ENCODE measurements around the gene CELF2.
A peak's percentile ranks its signal among the peaks of the same experiment; 100 is the strongest.

Gene CELF2

DNA sequence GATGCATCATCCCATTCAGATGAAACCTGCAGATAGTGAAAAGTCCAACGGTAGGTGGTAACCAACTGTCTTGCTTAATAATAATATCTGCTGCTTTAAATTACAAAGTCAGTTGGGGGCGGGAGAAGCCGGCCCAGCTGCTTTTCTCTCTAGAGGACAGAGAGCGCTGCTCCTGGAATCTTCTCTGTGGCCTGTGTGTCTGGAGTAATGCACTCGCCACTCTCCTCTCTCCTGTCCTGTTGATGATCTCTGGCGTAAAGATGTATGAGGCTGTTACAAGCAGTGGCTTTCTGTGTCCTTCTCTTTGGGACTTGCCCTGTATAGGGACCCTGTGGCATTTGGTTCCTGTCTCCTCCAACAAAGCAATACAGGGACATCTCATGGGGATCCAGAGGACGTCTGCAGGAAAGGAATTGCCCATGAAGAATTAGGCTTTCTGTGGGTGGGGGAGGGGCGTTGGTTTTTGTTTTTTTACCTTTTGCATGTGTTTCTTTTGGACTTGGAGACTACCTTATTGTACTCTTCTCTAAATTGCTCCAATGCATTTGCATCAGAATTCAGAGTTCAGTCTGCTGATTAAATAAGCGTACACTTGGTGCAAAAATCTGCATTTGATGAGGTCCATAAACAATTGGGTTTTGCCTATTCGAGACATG, 231.6 kb downstream of the CELF2 start:
- DNase-seq (ENCODE audit: low spot score), result no peak

DNA sequence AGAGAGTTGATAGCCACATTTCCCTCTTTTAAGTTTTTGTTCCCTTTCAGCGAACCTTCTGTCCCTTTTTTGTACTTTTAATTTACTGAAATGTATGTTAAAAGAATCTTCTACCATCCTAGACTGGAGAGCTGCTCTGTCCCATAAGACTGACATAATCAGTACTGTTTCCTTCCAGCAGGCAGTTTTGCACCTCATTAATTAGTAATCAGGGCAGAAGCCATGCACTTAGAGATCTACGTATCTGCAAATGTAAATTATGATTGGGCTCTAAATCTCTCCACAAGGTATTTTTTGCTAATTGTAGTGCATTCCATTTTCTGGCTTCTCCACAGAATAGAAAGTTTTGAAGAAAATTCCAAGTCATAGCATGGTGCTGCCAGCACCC, 232.1 kb downstream of the CELF2 start:
- DNase-seq (ENCODE audit: low spot score), result no peak

- DNase-seq (ENCODE audit: low spot score), result no peak
These were observed 232.6 kb downstream of the CELF2 start for GRCh38 chr10:11250304-11250703.

GRCh38 chr10:11252887-11253286, 235.2 kb downstream of the CELF2 start:
- no peak for DNase-seq (ENCODE audit: low spot score)

DNA sequence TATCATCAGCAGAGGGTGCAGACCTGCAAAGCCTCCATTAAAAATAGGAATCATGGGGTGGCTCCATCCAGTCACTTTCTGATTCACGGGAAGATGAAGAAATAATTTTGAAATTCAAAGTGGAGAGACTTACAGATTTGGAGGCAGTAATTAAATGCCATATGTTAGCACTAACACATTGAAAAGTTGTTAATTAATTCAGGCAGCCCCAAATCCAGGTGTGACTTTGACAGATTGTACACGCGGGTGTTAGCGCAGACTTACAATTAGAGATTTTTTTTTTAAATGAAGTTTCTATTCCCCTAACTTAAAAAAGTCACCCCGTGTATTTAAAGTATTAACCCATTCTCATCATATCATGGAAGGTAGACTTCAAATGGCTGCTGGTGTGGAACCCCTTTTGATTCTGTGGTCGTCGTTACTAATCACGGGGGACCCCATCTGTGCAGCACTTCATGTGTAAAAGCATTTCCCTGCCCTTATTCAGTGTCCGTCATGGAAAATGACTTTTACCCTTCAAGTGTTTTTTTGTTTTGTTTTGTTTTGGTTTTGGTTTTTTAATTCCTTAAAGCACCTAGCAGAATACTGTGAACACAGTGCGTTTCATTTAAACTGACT, 235.8 kb downstream of the CELF2 start:
- DNase-seq (ENCODE audit: low spot score), result no peak

- DNase-seq (ENCODE audit: low spot score), result no peak
These were observed 237.5 kb downstream of the CELF2 start for GRCh38 chr10:11255156-11255555.

DNA sequence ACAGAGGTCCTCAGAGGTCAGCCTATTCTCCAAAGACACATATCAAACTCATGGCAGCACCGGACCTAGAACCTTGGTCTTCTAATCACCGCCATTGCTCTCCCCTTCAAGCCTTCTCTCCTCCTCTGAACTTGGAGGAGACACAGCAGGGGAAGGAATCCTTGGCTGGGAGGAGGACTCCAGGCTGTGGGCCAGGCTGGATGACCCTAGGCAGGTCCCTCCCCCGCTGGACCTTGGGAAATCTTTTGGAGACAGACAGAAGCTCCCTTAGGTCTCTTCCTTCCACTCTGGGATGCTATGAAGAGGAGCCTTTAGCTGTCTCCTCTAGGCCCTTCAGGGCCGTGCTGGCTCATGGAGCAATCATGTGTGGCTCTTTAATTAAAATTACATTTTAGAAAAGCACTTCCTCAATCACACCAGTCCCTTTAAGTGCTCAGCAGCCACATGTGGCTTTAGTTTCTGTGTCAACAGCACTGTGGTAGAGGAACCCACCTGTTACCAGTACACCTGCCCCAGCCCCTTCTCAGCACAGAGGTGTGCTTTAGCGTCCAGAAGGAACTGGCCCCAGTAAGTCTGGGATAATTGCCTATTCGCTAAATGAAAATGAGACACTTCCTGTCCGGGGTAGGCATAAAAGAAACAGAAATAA, 238.2 kb downstream of the CELF2 start:
- no peak for DNase-seq (ENCODE audit: low spot score)

- no peak for DNase-seq (ENCODE audit: low spot score)
These were observed 239.2 kb downstream of the CELF2 start for GRCh38 chr10:11256896-11257295.

DNA sequence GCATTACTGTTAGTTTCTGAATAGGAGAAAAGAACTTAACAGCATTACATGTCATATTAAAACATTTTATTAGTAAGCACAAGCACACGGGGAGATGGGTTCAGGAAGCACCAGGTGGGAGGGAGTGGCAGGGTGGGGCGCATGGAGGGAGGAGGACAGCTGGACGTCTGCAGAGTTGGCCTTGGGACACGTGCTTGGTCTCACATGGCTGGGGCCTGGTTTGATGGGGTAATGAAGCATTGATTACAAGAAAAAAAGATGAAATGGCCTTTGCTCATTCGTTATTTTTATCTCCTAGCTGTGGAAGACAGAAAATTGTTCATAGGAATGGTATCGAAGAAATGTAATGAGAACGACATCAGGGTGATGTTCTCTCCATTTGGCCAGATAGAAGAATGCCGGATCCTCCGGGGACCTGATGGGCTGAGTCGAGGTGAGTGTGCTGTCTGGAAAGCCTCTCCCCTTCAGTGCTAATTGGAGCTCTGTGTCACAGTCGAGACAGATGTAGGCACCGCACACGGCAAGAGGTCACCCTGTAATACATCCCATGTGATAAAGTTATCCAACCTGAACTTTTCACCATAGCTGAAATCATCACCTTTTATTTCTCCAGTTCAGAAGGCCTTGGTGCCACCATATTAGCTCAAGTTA, 239.9 kb downstream of the CELF2 start:
- DNase-seq (ENCODE audit: low spot score), result no peak

DNA sequence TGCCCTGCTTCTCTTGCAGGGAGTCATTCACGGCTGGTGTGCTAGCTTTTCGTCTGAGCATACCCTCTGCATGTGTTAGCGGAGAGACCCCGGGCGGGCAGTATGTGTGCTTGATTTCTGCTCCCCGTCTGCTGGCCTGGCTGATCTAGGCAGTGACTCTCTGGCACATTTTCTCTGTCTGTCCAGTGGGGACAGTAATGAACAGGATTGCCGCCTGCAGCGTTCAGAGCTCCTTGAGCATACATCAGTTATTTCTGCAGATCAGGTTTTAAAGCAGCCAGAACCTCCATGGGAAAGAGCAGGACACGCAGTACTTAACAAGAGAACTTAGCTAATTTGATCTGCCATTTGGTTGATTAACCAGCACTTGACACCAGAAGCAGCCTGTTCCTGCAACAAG, 242.5 kb downstream of the CELF2 start:
- peak; percentile 48 for DNase-seq (ENCODE audit: low spot score)

- no peak for DNase-seq (ENCODE audit: low spot score)
These were observed 243.5 kb downstream of the CELF2 start for GRCh38 chr10:11261143-11261542.

GRCh38 chr10:11261687-11262493, 244.2 kb downstream of the CELF2 start:
- DNase-seq (ENCODE audit: low spot score), result no peak

DNA sequence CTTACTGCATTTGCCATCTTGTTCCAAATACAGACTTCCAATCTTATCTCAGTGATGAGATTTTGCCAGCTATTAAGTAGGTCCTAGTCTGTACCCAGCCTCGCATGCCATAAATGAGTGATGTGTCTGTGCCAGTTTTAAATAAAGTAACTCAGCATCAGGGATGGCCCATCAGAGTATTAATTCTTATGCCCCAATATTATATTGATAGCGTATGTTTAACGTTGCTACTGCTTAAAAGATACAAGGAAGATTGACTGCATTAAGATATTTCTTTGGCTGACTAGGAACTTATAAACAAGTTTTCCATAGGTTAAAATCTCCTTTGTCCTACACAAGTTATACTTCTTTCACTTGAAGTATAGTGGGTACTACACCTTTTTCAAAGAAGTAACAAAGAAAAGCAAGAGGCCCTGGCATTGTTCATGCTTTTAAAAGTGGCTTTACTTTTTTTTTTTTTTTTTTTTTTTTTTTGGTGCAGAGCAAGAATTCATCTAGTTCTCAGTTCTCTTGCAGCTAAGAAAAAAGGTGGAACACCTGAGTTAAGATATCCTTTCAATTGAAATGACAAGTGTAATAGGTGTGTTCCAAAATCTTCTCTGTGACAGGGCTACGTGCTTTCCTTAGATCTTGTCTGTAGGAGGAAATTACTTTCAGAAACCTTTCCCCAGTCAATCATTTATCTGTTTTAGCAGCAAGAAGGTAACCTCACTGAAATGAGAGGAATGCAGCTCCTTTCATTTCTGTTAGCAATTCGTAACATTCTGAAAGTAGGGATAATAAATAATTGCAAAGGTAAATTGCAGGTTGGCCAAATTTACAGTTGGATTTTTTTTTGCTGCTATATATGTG, 245.0 kb downstream of the CELF2 start:
- DNase-seq (ENCODE audit: low spot score), result no peak

- no peak for DNase-seq (ENCODE audit: low spot score)
These were observed 246.1 kb downstream of the CELF2 start for GRCh38 chr10:11263767-11264166.

GRCh38 chr10:11264296-11265048, 246.8 kb downstream of the CELF2 start:
- no peak for DNase-seq (ENCODE audit: low spot score)

- no peak for DNase-seq (ENCODE audit: low spot score)
These were observed 247.8 kb downstream of the CELF2 start for GRCh38 chr10:11265484-11265883.

DNA sequence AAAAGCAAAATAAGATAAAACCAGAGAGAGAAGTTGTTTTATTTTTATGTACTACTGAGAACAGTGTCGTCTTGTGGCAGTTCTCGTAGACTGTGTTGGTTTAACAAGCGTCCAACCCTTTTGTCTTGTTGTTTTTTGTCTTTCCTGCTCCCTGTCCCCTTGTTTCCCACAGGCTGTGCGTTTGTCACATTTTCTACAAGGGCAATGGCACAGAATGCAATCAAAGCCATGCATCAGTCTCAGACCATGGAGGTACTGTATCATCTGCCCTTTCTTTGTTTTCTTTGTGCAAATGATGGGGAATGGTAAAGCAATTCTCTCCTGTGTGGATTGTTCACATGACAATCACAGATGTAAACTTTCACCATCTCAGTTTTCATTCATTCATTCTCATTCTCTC, 248.8 kb downstream of the CELF2 start:
- no peak for DNase-seq (ENCODE audit: low spot score)

- DNase-seq (ENCODE audit: low spot score), result peak; percentile 74
These were observed 252.6 kb downstream of the CELF2 start for GRCh38 chr10:11270135-11270857.

DNA sequence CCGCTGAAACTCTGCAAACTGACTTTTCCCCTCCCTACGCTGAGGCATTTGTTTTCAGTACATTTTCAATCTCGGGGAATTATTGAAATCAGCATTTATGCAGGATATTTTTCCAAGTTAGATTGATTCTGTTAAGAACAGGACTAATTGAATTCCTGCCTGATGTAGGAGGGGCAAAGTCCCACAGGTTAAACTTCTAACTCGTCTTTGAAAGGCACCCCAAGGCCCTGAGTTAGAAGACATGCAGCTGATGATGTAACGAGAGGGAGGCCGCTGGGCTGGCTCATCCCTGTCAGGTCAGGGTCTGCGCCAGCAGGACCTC, 253.1 kb downstream of the CELF2 start:
- no peak for DNase-seq (ENCODE audit: low spot score)

- DNase-seq (ENCODE audit: low spot score), result no peak
These were observed 255.3 kb downstream of the CELF2 start for GRCh38 chr10:11272915-11273389.
